GM12878 (cell line): ENCODE measurements around the gene MAB21L3.

Source experiments
- GABPA ChIP-seq: IDR thresholded peaks from 2 replicates; pipeline ENCODE4 v1.6.1; 2014; ENCODE audit warnings: antibody characterized with exemption, low read depth, mild to moderate bottlenecking, inconsistent platforms
- POLR2AphosphoS5 ChIP-seq: IDR thresholded peaks from 2 replicates; pipeline ENCODE4 v1.6.1; 2011; ENCODE audit warnings: mild to moderate bottlenecking, low read length, inconsistent platforms

- TF ChIP-seq GABPA: no peak
- no peak for TF ChIP-seq POLR2AphosphoS5
Measured at GRCh38 chr1:116166011-116166571, 54.9 kb downstream of the MAB21L3 start.
